Epithelial cell of esophagus (primary cell): ENCODE measurements around the gene BAIAP2.
A peak's percentile ranks its signal among the peaks of the same experiment; 100 is the strongest.

Source experiments
- DNase-seq: peaks from one replicate; pipeline ENCODE4 v3.0.0; 2010; ENCODE audit warnings: low read depth
- H3K4me3 ChIP-seq: 2 replicates; pipeline ENCODE4 v1.5.1; 2011; ENCODE audit warnings: mild to moderate bottlenecking, low read length, control low read depth
- TF ChIP-seq, protein P1 (sequence below): IDR thresholded peaks from 2 replicates; pipeline ENCODE4 v1.5.1; 2011; ENCODE audit warnings: low read depth, mild to moderate bottlenecking, low read length, control low read depth, inconsistent platforms; ENCODE audit not compliant: insufficient read depth; ENCODE audit errors: missing control alignments

BAIAP2 gene

DNA sequence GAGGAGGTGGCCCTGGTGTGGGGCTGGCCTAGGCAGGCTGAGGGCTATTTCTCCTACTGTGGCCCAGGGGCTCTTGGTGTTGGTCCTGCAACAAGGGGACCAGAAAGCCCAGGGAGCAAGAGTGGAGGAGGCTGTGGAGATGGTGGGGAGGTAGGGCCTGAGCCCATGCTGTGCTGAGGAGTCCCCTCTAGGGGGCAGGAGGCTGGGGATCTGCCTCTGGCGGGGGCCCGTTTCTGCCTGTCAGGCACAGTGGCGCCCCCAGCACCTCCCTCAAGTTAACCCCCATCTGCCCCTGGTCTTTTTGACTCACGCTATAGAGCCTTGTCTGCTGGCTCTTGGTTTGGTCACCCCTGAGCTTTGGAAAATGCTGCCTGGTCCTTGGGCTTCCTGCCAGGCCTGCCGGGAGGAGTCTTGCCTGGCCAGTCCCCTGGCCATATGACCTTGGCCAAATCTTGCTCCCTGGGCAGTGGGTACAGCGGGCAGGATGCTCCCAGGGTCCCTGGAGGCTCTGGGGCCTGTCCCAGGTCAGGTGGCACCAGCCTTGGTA is 5.9 kb downstream of the BAIAP2 start:
- no peak for DNase-seq
- H3K4me3 ChIP-seq = no peak overlapping the region
- TF ChIP-seq, protein P1, sequence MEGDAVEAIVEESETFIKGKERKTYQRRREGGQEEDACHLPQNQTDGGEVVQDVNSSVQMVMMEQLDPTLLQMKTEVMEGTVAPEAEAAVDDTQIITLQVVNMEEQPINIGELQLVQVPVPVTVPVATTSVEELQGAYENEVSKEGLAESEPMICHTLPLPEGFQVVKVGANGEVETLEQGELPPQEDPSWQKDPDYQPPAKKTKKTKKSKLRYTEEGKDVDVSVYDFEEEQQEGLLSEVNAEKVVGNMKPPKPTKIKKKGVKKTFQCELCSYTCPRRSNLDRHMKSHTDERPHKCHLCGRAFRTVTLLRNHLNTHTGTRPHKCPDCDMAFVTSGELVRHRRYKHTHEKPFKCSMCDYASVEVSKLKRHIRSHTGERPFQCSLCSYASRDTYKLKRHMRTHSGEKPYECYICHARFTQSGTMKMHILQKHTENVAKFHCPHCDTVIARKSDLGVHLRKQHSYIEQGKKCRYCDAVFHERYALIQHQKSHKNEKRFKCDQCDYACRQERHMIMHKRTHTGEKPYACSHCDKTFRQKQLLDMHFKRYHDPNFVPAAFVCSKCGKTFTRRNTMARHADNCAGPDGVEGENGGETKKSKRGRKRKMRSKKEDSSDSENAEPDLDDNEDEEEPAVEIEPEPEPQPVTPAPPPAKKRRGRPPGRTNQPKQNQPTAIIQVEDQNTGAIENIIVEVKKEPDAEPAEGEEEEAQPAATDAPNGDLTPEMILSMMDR = peak; percentile 46

- TF ChIP-seq, protein P1 = no peak
- no peak overlapping the region for H3K4me3 ChIP-seq
- DNase-seq = no peak
Observed at GRCh38 chr17:81042606-81043005, 7.7 kb downstream of the BAIAP2 start.

- H3K4me3 ChIP-seq = no peak overlapping the region
- TF ChIP-seq, protein P1 = no peak
- no peak for DNase-seq
Observed at GRCh38 chr17:81043319-81043724, 8.4 kb downstream of the BAIAP2 start.

DNA sequence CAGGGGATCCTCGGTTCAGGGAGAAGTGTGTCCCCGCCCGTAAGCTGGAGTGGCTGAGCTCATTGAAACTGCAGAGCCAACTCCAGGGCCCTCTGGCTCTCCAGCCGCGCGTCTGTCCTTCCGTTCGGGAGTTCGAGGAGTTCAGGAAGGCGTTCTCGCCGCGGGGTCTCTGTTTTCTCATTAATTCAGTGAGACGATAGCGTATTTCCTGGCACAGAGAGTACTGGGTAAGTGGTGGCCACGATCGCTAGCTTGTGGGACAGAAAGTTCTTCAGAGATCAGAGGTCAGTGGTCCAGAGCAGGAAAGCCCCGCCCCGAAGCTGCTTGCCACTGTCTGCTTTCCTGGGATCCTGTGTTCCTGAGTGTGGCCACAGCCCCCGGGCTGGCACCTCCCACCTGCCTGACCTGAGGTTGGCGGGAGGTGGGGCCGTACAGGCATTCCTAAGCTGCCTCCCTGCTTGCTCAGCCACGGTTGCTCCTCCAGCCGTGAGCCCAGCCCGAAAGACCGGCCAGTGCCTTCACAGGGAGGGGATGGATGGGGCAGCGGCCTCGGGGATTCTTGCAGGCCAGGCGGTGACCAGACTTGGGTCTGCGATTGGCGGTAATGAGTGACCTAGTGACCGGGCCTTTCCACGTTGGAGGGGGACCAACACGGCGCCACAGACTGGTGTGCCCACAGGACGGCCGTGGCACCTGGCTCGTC is 8.9 kb downstream of the BAIAP2 start:
- H3K4me3 ChIP-seq = no peak overlapping the region
- TF ChIP-seq, protein P1 = no peak
- peak; percentile 81 for DNase-seq

- no peak overlapping the region for H3K4me3 ChIP-seq
- DNase-seq = no peak
- TF ChIP-seq, protein P1 = no peak
Observed at GRCh38 chr17:81044428-81044763, 9.4 kb downstream of the BAIAP2 start.

DNA sequence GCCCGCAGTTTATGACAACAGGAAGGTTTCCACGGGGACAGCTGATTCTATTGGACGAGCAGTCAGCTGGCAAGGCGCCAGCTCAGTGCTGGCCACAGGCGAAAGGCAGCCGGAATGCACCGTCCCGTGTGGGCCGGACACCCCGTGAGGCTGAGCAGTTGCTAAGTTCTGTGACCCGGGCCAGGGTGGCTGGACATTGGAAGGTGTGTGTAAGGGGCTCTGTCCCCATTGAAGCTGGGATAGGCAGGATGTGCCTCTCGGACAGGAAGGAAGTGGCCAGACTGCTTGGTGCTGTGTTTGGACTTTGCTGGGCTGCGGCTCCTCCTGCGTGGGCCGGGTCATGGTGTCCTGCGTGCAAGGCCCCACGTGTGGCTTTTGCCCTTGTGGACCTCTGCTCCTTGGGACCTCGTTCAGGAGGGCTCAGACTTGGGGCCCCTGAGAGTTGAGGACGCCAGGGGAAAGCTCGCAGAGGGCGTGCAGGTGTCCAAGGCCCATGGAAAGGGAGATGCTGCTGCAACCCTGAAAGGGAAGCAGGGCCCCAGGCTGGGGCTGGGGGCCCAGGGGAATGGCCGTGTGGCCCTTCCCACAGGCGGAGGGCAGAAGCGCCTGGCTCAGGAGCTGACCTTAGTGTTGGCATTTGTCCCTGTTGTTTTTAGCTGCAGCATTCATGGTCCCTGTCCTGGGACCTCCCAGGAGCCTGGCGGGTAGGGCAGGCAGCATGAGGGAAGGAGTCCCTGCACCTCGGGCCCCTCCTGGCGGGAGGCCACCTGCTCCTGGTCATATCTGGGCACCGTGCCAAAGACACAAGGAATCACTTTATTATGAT is 10.0 kb downstream of the BAIAP2 start:
- TF ChIP-seq, protein P1 = no peak
- no peak overlapping the region for H3K4me3 ChIP-seq
- no peak for DNase-seq

- TF ChIP-seq, protein P1 = no peak
- no peak for DNase-seq
- H3K4me3 ChIP-seq = no peak overlapping the region
Observed at GRCh38 chr17:81045590-81046095, 10.7 kb downstream of the BAIAP2 start.
